ENCODE measurements around the gene MTARC2. TPM values are rescaled to one million over a fixed set of nuclear protein-coding genes. Genes with fewer than 3 reads are reported as not detected.
A peak's percentile ranks its signal among the peaks of the same experiment; 100 is the strongest.

The MTARC2 gene
- total RNA-seq, 1 experiment from 2014 or later = 8.4 TPM

GRCh38 chr1:220783453-220783852 lies 35.3 kb downstream of the MTARC2 start:
- Histone ChIP-seq H3K9me3 (no peaks in the 10 kb centered on the region), H3K4me3 (no peak overlapping the region), H3K27me3 (no peaks in the 10 kb centered on the region), H3K36me3 (no peaks in the 10 kb centered on the region)
- DNase-seq = no peak

- Histone ChIP-seq H3K27me3 (no peaks in the 10 kb centered on the region), H3K9me3 (no peaks in the 10 kb centered on the region), H3K4me3 (no peak overlapping the region)
These were observed 36.6 kb downstream of the MTARC2 start for GRCh38 chr1:220784751-220785150.

GRCh38 chr1:220785166-220786056 lies 37.3 kb downstream of the MTARC2 start:
- H3K9me3 ChIP-seq = no peaks in the 10 kb centered on the region
- H3K36me3 ChIP-seq = no peaks in the 10 kb centered on the region
- DNase-seq = no peak
- no peaks in the 10 kb centered on the region for H3K27me3 ChIP-seq
- H3K4me3 ChIP-seq = no peak overlapping the region

More at GRCh38 chr1:220784751-220785150, 36.6 kb downstream of the MTARC2 start:
- H3K36me3 ChIP-seq = no peaks in the 10 kb centered on the region
- no peak for DNase-seq

- DNase-seq = no peak
- no peaks in the 10 kb centered on the region for H3K27me3 ChIP-seq
- no peak overlapping the region for H3K4me3 ChIP-seq
- H3K9me3 ChIP-seq = no peaks in the 10 kb centered on the region
- H3K36me3 ChIP-seq = no peaks in the 10 kb centered on the region
These were observed 37.9 kb downstream of the MTARC2 start for GRCh38 chr1:220786057-220786336.

- peak; percentile 32 for DNase-seq
- Histone ChIP-seq H3K36me3 (no peaks in the 10 kb centered on the region), H3K4me3 (no peak within 1 kb of the TSS)
These were observed 38.4 kb downstream of the MTARC2 start, which contains the start of gene MTARC1 for GRCh38 chr1:220786337-220787068. Gene MTARC1 (plus strand): TSS chr1:220786913. CDS start chr1:220786945, 32 bp downstream.

GRCh38 chr1:220787069-220787619 lies 39.0 kb downstream of the MTARC2 start:
- no peak overlapping the region for H3K4me3 ChIP-seq
- H3K27me3 ChIP-seq = no peaks in the 10 kb centered on the region
- no peak for DNase-seq
- no peaks in the 10 kb centered on the region for H3K9me3 ChIP-seq
- no peaks in the 10 kb centered on the region for H3K36me3 ChIP-seq

More at GRCh38 chr1:220786337-220787068, 38.4 kb downstream of the MTARC2 start, which contains the start of gene MTARC1:
- no peaks in the 10 kb centered on the region for H3K27me3 ChIP-seq
- no peaks in the 10 kb centered on the region for H3K9me3 ChIP-seq

- no peak for DNase-seq
- Histone ChIP-seq H3K27me3 (no peaks in the 10 kb centered on the region), H3K4me3 (no peak overlapping the region), H3K9me3 (no peaks in the 10 kb centered on the region), H3K36me3 (no peaks in the 10 kb centered on the region)
These were observed 40.8 kb downstream of the MTARC2 start for GRCh38 chr1:220788900-220789299.

- no peaks in the 10 kb centered on the region for H3K36me3 ChIP-seq
- H3K27me3 ChIP-seq = no peaks in the 10 kb centered on the region
- H3K4me3 ChIP-seq = no peak overlapping the region
- no peak for DNase-seq
- no peaks in the 10 kb centered on the region for H3K9me3 ChIP-seq
These were observed 41.5 kb downstream of the MTARC2 start for GRCh38 chr1:220789532-220790147.

GRCh38 chr1:220791285-220791684 lies 43.2 kb downstream of the MTARC2 start:
- no peak for DNase-seq
- H3K36me3 ChIP-seq = no peaks in the 10 kb centered on the region
- H3K4me3 ChIP-seq = no peak overlapping the region
- no peaks in the 10 kb centered on the region for H3K9me3 ChIP-seq
- H3K27me3 ChIP-seq = no peaks in the 10 kb centered on the region

- no peaks in the 10 kb centered on the region for H3K9me3 ChIP-seq
- no peaks in the 10 kb centered on the region for H3K36me3 ChIP-seq
- H3K4me3 ChIP-seq = no peak overlapping the region
- DNase-seq = no peak
- no peaks in the 10 kb centered on the region for H3K27me3 ChIP-seq
These were observed 43.8 kb downstream of the MTARC2 start for GRCh38 chr1:220791956-220792355.

- H3K4me3 ChIP-seq = no peak overlapping the region
- H3K9me3 ChIP-seq = no peaks in the 10 kb centered on the region
- DNase-seq = no peak
- H3K27me3 ChIP-seq = no peaks in the 10 kb centered on the region
- no peaks in the 10 kb centered on the region for H3K36me3 ChIP-seq
These were observed 48.4 kb downstream of the MTARC2 start for GRCh38 chr1:220796530-220796929.

- H3K27me3 ChIP-seq = no peaks in the 10 kb centered on the region
- DNase-seq = no peak
- no peaks in the 10 kb centered on the region for H3K9me3 ChIP-seq
- no peak overlapping the region for H3K4me3 ChIP-seq
- H3K36me3 ChIP-seq = no peaks in the 10 kb centered on the region
These were observed 48.9 kb downstream of the MTARC2 start for GRCh38 chr1:220797044-220797443.

GRCh38 chr1:220797553-220797952 lies 49.4 kb downstream of the MTARC2 start:
- Histone ChIP-seq H3K36me3 (no peaks in the 10 kb centered on the region), H3K9me3 (no peaks in the 10 kb centered on the region), H3K27me3 (no peaks in the 10 kb centered on the region), H3K4me3 (no peak overlapping the region)
- no peak for DNase-seq

- Histone ChIP-seq H3K36me3 (no peaks in the 10 kb centered on the region), H3K4me3 (no peak overlapping the region), H3K27me3 (no peaks in the 10 kb centered on the region), H3K9me3 (no peaks in the 10 kb centered on the region)
- no peak for DNase-seq
These were observed 50.2 kb downstream of the MTARC2 start for GRCh38 chr1:220798338-220798737.

GRCh38 chr1:220800262-220800661 lies 52.1 kb downstream of the MTARC2 start:
- Histone ChIP-seq H3K4me3 (no peak overlapping the region), H3K9me3 (no peaks in the 10 kb centered on the region), H3K36me3 (no peaks in the 10 kb centered on the region), H3K27me3 (no peaks in the 10 kb centered on the region)
- DNase-seq = no peak

- Histone ChIP-seq H3K27me3 (no peaks in the 10 kb centered on the region), H3K9me3 (no peaks in the 10 kb centered on the region), H3K4me3 (no peak overlapping the region), H3K36me3 (no peaks in the 10 kb centered on the region)
- no peak for DNase-seq
These were observed 55.5 kb downstream of the MTARC2 start for GRCh38 chr1:220803401-220804201.

Measured in MG63 (cell line).